GM11168 (cell line): ENCODE data around the gene ACTR2.
"Not testable (repeated sequence)": the region's sequence is repeated elsewhere in the genome, so short reads cannot be mapped to it uniquely, and the experiment has no call there.

Source experiments
- in situ Hi-C: fragments of 300-500 bp; cut with MboI; formaldehyde crosslinking; loops from one replicate; pipeline ENCODE4 v1.12.0; 2022; ENCODE audit warnings: low sequenced_read_pairs; ENCODE audit not compliant: unreplicated experiment

Gene ACTR2

DNA sequence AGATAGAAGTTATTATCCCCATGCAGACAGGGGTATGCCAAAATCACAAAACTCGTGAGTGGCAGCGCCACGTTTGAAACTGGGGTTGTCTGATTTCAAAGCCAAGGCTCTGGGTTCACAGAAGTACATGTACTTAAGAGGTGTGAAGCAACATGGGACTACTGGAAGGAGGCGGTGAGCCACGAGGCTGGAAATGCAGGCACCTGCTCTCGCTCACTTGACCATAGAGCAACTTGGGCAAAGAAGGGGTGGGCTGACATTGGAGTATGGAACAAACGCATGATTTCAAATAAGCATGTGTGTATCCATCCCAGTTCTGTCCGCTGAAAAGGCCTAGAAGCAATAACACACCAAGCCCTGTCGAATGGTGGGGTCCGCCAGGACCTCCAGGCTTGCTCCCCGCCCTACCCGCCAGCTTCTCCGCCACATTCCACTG lies 593 bp upstream of the ACTR2 start:
- in situ Hi-C loops = no loop called here

DNA sequence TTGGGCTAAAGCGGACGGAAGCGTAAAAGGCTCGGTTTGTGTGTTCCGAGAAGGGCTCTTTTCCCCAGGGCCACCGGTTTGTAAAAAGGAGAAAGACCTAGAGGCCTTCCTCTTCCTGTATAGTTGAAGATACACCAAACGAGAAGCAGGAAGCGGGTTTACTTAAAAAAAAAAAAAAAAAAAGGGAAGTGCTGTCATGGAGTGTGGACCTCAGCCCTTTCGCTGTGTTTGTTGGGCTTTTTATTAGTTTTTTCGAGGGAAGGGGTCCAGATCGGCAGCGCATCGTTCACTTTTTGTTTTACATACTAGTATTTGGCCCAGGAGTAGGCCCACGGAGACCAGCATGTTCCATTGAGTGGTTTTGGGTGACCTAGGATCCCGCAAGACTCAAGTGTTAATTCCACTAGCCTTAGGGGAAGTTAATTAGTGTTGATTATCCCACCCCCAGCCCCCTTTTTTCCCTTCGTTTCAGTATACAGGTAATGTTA lies 676 bp downstream of the ACTR2 start:
- in situ Hi-C loops = no loop called here

DNA sequence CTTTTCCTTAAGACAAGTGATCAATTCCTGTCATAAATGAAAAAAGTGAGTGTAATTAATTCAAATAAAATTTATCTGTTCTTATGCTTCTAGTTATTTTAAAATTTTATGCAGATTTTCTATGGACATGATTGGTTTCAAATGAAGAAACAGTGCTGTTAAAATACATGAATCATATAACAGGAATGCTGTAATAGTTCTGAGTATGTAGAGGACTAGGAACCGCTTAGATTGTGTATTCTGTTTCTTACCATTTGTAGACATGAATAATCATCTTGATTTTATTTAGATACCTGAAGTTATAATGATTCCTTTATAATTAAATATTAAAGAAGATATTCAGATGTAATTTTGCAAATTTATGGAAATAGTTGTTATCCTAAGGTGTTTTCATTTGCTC lies 3.5 kb downstream of the ACTR2 start:
- in situ Hi-C loops = no loop called here

DNA sequence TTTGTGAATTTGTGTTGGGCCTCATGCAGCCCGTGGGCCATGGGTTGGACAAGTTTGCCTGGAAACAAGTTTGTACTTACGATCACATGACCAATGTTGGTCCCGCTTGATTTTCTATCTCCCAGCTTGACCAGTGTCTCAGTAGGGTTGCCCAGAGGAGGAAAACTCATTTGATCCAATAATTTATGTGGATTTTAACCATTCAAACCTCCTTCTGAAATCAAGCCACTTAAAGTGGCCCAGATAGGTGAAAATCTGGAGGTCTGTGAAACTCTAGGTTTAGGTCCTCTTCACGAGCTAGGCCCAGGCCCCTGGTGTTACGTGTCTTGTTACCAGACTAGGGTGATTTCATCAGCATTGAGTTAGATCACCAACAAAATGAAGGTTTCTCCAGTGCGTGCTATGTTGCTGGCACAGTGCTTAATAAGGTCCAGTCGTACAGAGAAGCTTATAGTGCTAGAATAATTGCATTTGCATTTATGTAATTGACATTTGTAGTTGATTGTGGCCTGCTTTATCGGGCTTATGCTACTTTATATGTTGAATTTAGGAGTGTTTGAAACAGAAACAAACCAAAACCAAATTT lies 4.4 kb downstream of the ACTR2 start:
- in situ Hi-C loops = no loop called here

DNA sequence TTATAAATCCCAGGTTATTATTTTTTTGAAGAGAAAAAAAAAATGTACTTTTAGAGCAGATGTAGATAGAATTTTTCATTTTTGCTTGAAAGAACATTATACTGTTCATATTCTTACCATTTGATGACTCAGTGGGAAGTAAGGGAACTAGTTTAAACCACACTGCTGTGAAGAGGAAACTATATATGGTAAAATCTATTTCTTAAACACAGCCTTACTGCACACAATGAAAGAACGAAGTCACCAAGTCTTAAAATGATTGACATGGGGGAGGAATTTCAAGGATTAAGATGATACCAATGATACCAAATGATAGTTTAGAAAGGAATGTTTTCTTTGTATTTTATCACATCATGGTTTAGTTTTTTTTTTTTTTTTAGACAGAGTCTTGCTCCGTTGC lies 5.0 kb downstream of the ACTR2 start:
- in situ Hi-C loops = no loop called here

DNA sequence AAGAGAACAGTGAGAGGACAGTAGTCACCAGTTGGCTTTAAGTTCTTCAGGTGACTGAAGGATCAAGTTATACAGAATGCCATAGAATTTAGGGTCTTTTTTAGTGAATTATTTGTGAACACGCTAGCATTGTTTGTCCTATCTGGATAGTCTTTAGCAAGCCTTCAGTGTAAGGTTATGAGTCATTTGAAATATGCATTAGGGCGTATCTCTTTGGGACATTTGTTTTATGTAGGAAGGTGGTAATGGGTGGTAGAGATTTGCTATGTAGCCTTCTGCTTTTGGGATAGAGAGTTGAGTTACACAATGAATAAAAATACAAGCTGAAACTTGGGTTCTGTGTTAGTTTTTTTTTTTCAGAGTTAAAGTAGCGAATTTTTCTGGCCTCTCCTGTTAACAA lies 13.0 kb downstream of the ACTR2 start:
- in situ Hi-C loops = no loop called here

DNA sequence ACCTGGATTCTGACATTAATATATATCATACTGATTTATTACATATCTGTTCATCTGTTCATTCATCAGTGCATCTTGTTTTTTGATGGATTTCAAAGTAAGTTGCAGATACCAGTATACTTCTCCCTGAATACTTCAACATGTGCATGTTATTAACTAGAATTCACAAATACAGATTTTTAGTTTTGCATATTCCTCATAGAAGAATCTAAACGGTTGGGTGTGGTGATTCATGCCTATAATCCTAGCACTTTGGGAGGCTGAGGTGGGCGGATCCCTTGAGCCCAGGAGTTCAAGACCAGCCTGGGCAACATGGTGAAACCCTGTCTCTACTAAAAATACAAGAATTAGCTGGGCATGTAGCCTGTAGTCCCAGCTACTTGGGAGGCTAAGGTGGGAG lies 16.8 kb downstream of the ACTR2 start:
- in situ Hi-C loops = not testable (repeated sequence)

DNA sequence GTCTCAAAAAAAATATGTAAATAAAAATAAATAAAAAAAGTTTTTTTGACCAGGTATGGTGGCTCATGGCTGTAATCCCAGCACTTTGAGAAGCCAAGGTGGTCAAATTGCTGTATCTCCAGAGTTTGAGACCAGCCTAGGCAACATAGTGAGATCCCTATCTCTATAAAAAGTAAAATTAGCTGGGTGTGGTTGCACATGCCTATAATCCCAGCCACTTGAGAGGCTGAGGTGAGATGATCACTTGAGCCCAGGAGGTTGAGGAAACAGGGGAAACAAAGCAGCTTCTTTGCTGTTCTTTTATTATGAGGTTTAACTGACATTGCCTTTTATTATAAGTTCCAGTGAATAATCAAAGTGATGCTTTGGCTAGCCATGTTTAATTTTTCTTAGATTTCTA lies 25.0 kb downstream of the ACTR2 start:
- in situ Hi-C loops = no loop called here

DNA sequence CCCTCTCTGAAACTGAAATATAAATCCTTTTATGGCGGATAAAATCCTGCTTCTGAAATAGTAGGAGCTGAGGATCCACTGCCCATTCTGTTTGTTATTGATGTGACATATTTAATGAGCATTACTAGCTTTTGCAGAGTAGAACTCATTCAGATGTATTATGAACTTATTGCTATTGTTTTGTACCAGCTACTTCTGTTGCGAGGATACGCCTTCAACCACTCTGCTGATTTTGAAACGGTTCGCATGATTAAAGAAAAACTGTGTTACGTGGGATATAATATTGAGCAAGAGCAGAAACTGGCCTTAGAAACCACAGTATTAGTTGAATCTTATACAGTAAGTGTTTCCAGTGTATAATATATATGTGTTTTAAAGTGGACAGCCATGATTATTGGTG lies 27.7 kb downstream of the ACTR2 start:
- in situ Hi-C loops = no loop called here

DNA sequence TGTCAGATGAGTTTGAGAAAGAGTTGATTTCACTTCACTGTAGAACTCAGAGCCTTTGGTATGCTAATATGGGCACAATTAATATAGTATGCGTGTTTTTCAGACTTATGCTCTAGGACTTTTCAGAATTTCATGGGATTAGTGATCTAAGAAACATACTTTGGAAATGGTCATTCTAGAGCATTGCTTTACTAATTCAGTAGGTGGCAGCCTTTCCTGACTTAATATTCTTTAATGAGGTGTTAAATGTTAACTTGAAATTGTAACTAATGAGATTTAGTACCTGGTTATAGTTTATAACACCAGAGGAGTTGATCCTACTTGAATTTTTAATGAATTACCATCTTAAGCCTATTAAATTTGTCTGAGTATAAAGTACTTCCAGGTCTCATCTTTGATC lies 28.4 kb downstream of the ACTR2 start:
- in situ Hi-C loops = no loop called here

DNA sequence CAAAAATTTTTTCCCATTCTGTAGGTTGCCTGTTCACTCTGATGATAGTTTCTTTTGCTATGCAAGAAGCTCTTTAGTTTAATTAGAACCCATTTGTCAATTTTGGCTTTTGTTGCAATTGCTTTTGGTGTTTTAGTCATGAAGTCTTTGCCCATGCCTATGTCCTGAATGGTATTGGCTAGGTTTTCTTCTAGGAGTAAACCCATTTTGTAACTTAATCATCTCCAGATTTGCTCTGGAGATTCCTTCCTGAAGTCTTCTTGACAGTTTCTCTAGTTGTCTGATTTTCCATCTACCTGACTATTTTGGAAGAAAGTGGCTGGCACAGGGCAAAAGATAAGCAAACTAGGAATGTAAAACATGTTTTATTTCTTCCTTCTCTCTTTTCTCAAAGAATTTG lies 30.2 kb downstream of the ACTR2 start:
- in situ Hi-C loops = not testable (repeated sequence)

DNA sequence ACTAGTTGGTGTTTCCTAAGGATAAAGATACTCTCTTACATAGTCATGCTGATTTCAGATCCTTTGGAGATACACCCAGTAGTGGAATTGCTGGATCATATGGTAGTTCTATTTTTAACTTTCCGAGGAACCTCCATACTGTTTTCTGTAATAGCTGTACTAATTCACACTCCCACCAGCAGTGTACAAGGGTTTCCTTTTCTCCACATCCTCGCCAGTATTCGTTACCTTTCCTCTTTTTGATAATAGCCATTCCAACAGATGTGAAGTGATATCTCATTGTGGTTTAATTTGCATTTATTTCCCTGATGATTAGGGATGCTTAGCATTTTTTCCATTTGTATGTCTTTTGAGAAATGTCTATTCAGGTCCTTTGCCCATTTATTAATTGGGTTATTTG lies 34.0 kb downstream of the ACTR2 start:
- in situ Hi-C loops = no loop called here

DNA sequence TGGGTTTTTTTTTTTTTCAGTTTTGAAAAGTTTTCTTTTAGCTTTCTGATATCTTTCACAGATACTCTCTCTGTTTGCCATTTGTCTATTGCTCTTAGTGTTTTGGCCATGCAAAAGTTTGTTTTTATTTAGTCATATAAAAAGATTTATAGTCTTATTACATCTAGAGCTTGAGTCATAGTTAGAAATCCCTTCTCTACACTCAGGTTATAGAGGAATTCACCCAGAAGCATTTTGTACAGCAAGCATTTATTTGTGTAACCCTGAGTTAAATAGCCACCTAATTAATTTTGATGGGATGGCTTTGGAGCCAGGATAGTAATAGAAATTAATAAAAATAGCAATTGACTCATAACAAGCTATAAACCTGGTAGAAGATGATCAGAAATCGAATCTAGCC lies 35.6 kb downstream of the ACTR2 start:
- in situ Hi-C loops = no loop called here

DNA sequence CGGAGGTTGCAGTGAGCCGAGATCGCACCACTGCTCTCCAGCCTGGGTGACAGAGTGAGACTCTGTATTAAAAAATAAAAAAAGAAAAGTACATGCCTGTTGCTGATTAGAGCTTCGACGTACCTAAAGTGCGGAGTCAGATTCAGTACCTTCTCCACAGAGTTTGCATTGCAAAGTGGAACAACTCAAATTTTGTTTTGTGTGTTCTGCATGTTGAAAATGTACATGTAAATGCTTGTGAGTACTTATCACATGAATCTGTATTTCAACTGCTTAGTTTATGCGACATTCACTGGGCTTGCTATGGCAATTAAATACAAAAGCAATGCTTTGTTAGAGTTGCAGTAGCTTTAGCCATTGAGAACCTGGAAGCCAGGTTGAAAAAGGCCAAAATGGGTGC lies 36.4 kb downstream of the ACTR2 start:
- in situ Hi-C loops = no loop called here

DNA sequence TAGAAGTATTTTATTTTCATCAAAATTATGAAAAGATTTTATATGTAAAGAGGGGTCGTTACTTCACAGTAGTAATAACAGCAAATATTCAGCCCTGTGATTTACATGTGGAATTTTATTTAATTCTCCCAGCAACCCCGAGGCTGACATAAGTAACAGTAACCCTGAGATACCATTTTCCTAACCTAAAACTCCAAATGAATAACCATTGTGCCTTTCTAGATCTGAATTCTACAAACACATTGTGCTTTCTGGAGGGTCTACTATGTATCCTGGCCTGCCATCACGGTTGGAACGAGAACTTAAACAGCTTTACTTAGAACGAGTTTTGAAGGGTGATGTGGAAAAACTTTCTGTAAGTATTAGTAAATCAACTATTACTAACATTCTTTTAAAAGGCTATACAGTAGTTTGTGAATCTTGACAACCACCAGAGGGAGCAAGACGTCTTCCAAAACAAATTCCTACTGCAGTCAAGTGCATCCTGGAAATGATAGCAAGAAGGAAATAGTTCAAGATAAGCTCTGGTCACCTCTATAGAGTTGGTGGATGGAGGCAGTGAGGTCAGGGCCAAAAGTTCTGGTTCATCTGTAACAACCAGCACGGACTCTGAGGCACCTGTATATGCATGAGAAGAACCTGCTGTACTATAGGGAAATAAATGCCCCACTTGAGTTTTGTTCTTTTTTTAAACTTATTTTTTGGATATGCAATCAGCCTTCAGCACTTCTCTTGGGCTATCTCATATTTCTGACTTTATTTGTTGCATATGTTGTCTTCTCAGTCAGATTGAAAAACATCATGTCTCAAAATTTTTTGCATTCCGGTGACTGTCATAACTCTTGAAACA lies 37.4 kb downstream of the ACTR2 start:
- in situ Hi-C loops = loop anchor here (5.0 kb wide), 1 partner anchor 297 kb away; no protein-coding TSS in a partner anchor

DNA sequence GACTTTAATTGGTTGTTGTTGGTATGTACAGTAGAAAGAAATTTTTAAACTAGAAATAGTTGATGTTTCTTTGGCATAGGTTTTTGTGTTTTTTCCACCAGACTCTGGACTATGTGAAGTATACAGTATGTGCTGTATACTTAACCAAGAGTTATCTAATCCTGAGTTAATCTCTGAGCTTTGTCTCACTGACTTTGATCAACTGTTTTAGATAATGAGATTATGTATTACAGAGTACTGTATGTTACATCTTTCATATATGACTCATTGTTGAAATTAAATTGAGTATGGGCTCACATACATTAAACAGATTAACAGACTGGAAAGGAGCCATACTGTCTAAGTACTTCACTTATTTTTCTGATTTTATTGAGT lies 38.0 kb downstream of the ACTR2 start:
- in situ Hi-C loops = loop anchor here (5.0 kb wide), 1 partner anchor 297 kb away; no protein-coding TSS in a partner anchor

DNA sequence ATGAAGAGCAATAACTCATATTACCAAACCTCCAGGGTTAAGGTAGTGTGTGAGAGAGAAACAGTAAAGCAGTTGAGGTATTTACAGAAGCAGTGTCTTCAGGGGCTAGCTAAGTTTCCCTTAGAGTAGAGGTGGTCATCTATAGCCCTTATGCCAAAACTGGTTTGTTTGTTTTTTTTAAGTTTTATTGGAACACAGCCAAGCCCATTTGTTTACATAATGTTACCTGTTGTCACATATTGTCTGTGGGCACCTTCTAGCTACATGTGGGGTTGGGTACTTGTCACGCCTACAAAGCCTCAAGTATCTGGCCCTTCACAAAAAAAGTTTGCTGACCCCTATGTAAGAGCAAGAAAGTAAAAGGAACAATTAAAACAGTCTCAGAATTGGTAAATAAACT lies 39.4 kb downstream of the ACTR2 start:
- in situ Hi-C loops = loop anchor here (5.0 kb wide), 1 partner anchor 295 kb away; no protein-coding TSS in a partner anchor

DNA sequence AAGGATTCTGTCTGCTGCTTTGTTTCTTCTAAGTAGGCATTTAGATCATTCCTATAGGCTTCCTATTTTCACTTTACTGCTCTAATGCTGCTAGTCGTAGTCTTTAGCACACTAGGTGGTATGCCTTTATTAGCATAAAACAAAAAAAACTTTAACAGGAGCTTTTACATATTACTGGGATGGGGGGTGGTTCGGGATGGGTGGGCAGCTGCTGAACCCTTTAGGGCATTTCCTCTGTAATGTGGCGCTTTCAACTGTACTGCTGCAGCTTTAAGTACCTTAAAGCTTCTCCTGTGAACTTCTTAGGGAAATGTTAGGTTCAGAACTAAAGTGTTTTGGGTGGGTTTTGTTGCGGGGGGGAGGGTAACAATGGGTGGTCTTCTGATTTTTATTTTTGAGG lies 41.3 kb downstream of the ACTR2 start:
- in situ Hi-C loops = loop anchor here (5.0 kb wide), 1 partner anchor 293 kb away; no protein-coding TSS in a partner anchor

DNA sequence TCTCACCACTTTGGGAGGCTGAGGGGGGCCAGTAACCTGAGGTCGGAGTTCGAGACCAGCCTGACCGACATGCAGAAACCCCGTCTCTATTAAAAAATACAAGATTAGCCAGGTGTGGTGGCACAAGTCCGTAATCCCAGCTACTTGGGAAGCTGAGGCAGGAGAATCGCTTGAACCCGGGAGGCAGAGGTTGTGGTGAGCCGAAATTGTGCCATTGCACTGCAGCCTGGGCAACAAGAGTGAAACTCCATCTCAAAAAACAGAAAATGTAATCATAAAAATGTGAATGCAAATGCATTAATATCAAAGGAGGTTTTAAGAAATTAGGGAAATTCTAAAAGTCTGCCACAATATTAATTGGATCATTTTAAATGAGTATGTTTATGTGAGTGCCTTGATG lies 45.7 kb downstream of the ACTR2 start:
- in situ Hi-C loops = no loop called here

DNA sequence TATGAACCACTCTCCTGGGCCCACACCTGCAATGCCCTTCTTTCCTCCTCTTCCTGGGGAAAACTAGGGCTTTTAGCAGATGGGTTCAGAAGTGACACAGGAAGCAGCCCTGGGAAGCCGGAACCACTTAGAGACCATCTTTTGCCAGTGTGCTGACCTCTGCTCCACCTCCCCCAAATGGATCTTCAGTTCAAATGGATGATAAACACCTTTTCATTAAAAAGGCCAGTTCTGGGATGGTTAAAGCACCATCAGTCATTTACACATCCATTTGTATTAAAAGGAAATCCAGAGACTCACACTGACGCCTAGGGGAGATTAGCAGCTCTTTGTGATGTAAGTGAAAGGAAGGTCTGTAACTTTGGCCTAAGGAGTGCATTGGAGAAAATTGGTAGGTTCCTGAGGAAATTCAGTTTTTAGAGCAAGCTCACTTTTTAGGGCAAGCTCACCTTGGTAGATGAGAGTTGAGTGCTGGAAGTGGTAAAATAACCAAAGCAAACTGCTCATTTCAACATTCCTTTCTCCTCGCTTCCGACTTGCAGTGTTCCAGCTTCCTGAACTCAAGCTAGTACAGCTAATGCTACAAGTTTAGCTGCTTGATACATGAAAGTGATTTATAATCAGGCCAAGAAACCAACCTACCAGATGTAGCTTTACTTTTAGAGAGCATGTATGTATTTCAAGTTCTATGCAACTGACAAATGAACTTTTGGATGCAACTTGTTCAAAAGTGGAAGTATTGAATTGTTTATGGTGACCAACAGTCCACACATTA lies 47.7 kb downstream of the ACTR2 start:
- in situ Hi-C loops = no loop called here

DNA sequence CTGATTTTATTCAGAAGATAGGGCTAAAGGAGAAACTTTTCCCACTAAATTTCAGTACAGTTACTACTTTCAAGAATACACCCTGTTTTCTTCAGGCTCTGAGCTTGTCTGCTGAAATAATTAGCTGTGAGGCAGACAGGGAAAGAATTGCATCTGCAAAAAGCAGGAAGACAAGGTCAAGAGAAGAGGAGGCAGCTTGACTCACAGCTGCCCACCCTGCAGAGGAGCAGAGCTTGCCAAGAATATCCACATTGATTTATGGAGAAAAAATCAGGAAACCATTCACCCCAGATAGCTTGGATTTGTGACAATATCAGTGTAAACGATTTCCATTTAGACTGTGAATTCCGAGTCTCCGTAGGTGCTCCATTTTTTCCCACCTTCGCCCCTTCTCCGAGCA lies 49.0 kb downstream of the ACTR2 start:
- in situ Hi-C loops = no loop called here
